ENCODE measurements around the gene NPAS2.

DNA sequence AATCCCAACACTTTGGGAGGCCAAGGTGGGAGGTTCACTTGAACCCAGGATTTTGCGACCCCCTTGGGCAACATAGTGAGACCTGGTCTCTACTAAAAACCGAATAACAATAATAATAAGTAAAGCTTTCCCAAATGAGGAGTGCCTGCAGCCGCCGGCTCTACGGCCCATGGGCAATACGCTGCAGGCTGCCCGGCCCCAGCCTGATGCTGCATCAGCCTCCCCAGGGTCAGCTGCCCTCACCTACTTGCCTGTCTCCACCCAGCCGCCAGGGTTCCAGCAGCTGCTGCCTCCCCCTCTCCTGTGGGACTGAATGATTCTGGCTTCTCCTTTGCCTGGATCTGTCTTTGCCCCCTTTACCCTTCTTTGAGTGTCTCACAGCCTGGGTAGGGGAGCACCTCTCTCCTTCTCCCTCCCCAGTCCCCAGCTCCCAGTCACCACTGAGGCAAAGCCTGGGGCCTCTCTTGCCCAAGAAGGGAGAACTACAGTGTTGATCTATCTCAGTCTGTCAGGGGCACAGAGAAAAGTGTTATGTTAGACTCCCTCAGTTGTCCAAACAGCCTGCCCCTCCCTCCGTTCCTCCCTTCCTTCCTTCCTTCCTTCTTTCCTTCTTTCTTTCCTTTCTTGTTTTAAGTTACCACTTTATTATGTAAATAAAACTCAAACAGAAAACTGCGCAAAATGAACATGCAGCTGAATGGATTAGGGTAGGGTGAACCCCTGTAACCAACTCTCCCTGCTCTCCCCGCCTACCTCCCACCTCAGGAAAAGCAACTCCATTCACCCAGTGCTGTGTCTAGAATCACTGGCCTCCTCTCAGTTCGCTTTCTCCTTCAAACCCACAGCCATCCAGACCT is 38.2 kb upstream of the NPAS2 start:
- TF ChIP-seq ZNF384 (IDR thresholded peaks at IDR 0.05), result no peak
- no peak for TF ChIP-seq SUZ12 (IDR thresholded peaks at IDR 0.05)
- TF ChIP-seq FOXK2 (IDR thresholded peaks at IDR 0.05), result no peak
- no peak for TF ChIP-seq BHLHE40 (IDR thresholded peaks at IDR 0.05; ENCODE audit: borderline replicate concordance)
- TF ChIP-seq FOXA1 (IDR thresholded peaks at IDR 0.05), result no peak
- TF ChIP-seq ELF4 (IDR thresholded peaks at IDR 0.05), result no peak
- no peak for TF ChIP-seq FOXM1 (IDR thresholded peaks at IDR 0.05; ENCODE audit: borderline replicate concordance)

All from HEK293T (cell line).